Stimulated activated memory B cell treated with anti-CD40 and anti-IgM and Interleukin-4, amounts not matched to agents 10 μg/mL and 1 μg/mL and 100 μg/mL, for 72 hours (primary cell): ENCODE measurements around the gene SLC41A3.
A peak's percentile ranks its signal among the peaks of the same experiment; 100 is the strongest.

Experiments
- ATAC-seq: fragments of 150-1000 bp; cut with Tn5 transposase; 2 replicates; pipeline ENCODE4 v1.10.0; 2021
- H3K27ac Mint-ChIP-seq: one replicate; pipeline ENCODE4 v1.8.0; 2022; ENCODE audit warnings: mild to moderate bottlenecking, mixed read lengths
- H3K27me3 Mint-ChIP-seq: one replicate; pipeline ENCODE4 v1.8.0; 2022; ENCODE audit warnings: mixed read lengths
- H3K36me3 Mint-ChIP-seq: one replicate; pipeline ENCODE4 v1.8.0; 2022; ENCODE audit warnings: mixed read lengths
- H3K4me1 Mint-ChIP-seq: one replicate; pipeline ENCODE4 v1.8.0; 2022; ENCODE audit warnings: mixed read lengths
- H3K4me3 Mint-ChIP-seq: one replicate; pipeline ENCODE4 v1.8.0; 2022; ENCODE audit warnings: mild to moderate bottlenecking, moderate library complexity, mixed read lengths
- H3K9me3 Mint-ChIP-seq: one replicate; pipeline ENCODE4 v1.8.0; 2022; ENCODE audit warnings: mixed read lengths

Gene SLC41A3

GRCh38 chr3:126061301-126062032, 22.5 kb downstream of the SLC41A3 start:
- H3K4me3 Mint-ChIP-seq = no peak overlapping the region
- H3K9me3 Mint-ChIP-seq = no peaks in the 10 kb centered on the region
- no peak overlapping the region for H3K27ac Mint-ChIP-seq
- ATAC-seq = no peak
- H3K4me1 Mint-ChIP-seq = peaks cover 15% of the 10 kb centered on the region
- H3K36me3 Mint-ChIP-seq = peaks cover 28% of the 10 kb centered on the region
- H3K27me3 Mint-ChIP-seq = no peaks in the 10 kb centered on the region

- H3K4me1 Mint-ChIP-seq = peaks cover 15% of the 10 kb centered on the region
- no peak overlapping the region for H3K27ac Mint-ChIP-seq
- peaks cover 22% of the 10 kb centered on the region for H3K36me3 Mint-ChIP-seq
- H3K27me3 Mint-ChIP-seq = no peaks in the 10 kb centered on the region
- no peaks in the 10 kb centered on the region for H3K9me3 Mint-ChIP-seq
- H3K4me3 Mint-ChIP-seq = no peak overlapping the region
- ATAC-seq = no peak
Measured at GRCh38 chr3:126060613-126061145, 23.2 kb downstream of the SLC41A3 start.

GRCh38 chr3:126058666-126059065, 25.3 kb downstream of the SLC41A3 start:
- Mint-ChIP-seq H3K4me3 (no peak overlapping the region), H3K36me3 (peaks cover 16% of the 10 kb centered on the region), H3K27ac (no peak overlapping the region), H3K27me3 (no peaks in the 10 kb centered on the region), H3K9me3 (no peaks in the 10 kb centered on the region), H3K4me1 (peaks cover 9% of the 10 kb centered on the region)
- ATAC-seq = no peak

- Mint-ChIP-seq H3K27ac (no peak overlapping the region), H3K27me3 (no peaks in the 10 kb centered on the region), H3K36me3 (peaks cover 16% of the 10 kb centered on the region), H3K9me3 (no peaks in the 10 kb centered on the region), H3K4me1 (peaks cover 10% of the 10 kb centered on the region), H3K4me3 (no peak overlapping the region)
- no peak for ATAC-seq
Measured at GRCh38 chr3:126057936-126058335, 26.0 kb downstream of the SLC41A3 start.

- no peak for ATAC-seq
- Mint-ChIP-seq H3K4me3 (no peak overlapping the region), H3K27me3 (no peaks in the 10 kb centered on the region), H3K9me3 (no peaks in the 10 kb centered on the region), H3K4me1 (peaks cover 14% of the 10 kb centered on the region), H3K27ac (no peak overlapping the region), H3K36me3 (peaks cover 16% of the 10 kb centered on the region)
Measured at GRCh38 chr3:126057501-126057819, 26.5 kb downstream of the SLC41A3 start.

- H3K4me1 Mint-ChIP-seq = peaks cover 20% of the 10 kb centered on the region
- H3K9me3 Mint-ChIP-seq = no peaks in the 10 kb centered on the region
- no peak overlapping the region for H3K4me3 Mint-ChIP-seq
- H3K36me3 Mint-ChIP-seq = peaks cover 16% of the 10 kb centered on the region
- ATAC-seq = no peak
- H3K27ac Mint-ChIP-seq = no peak overlapping the region
- no peaks in the 10 kb centered on the region for H3K27me3 Mint-ChIP-seq
Measured at GRCh38 chr3:126056681-126057500, 27.0 kb downstream of the SLC41A3 start.

- no peaks in the 10 kb centered on the region for H3K27me3 Mint-ChIP-seq
- no peak overlapping the region for H3K27ac Mint-ChIP-seq
- H3K4me1 Mint-ChIP-seq = peaks cover 24% of the 10 kb centered on the region
- no peaks in the 10 kb centered on the region for H3K9me3 Mint-ChIP-seq
- H3K36me3 Mint-ChIP-seq = peaks cover 16% of the 10 kb centered on the region
- no peak for ATAC-seq
- no peak overlapping the region for H3K4me3 Mint-ChIP-seq
Measured at GRCh38 chr3:126056088-126056487, 27.8 kb downstream of the SLC41A3 start.

- Mint-ChIP-seq H3K9me3 (no peaks in the 10 kb centered on the region), H3K4me3 (no peak overlapping the region), H3K27ac (peak overlapping the region; percentile 10), H3K36me3 (peaks cover 24% of the 10 kb centered on the region), H3K4me1 (peaks cover 24% of the 10 kb centered on the region), H3K27me3 (no peaks in the 10 kb centered on the region)
- no peak for ATAC-seq
Measured at GRCh38 chr3:126054870-126055269, 29.1 kb downstream of the SLC41A3 start.

GRCh38 chr3:126053949-126054569, 29.9 kb downstream of the SLC41A3 start:
- Mint-ChIP-seq H3K27me3 (no peaks in the 10 kb centered on the region), H3K9me3 (no peaks in the 10 kb centered on the region), H3K27ac (peak overlapping the region; percentile 10), H3K36me3 (peaks cover 22% of the 10 kb centered on the region), H3K4me3 (no peak overlapping the region), H3K4me1 (peaks cover 24% of the 10 kb centered on the region)
- no peak for ATAC-seq

- ATAC-seq = no peak
- H3K4me1 Mint-ChIP-seq = peaks cover 24% of the 10 kb centered on the region
- no peaks in the 10 kb centered on the region for H3K27me3 Mint-ChIP-seq
- no peaks in the 10 kb centered on the region for H3K9me3 Mint-ChIP-seq
- H3K36me3 Mint-ChIP-seq = peaks cover 20% of the 10 kb centered on the region
- no peak overlapping the region for H3K4me3 Mint-ChIP-seq
- H3K27ac Mint-ChIP-seq = peak overlapping the region; percentile 5
Measured at GRCh38 chr3:126053513-126053912, 30.4 kb downstream of the SLC41A3 start.

GRCh38 chr3:126052196-126053058, 31.5 kb downstream of the SLC41A3 start:
- peaks cover 18% of the 10 kb centered on the region for H3K36me3 Mint-ChIP-seq
- peak; percentile 75 for ATAC-seq
- H3K4me1 Mint-ChIP-seq = peaks cover 24% of the 10 kb centered on the region
- H3K9me3 Mint-ChIP-seq = no peaks in the 10 kb centered on the region
- H3K4me3 Mint-ChIP-seq = peak overlapping the region; percentile 52
- H3K27me3 Mint-ChIP-seq = no peaks in the 10 kb centered on the region
- H3K27ac Mint-ChIP-seq = peak overlapping the region; percentile 76

- H3K27ac Mint-ChIP-seq = peak overlapping the region; percentile 76
- peaks cover 22% of the 10 kb centered on the region for H3K36me3 Mint-ChIP-seq
- peaks cover 24% of the 10 kb centered on the region for H3K4me1 Mint-ChIP-seq
- ATAC-seq = no peak
- no peaks in the 10 kb centered on the region for H3K27me3 Mint-ChIP-seq
- H3K9me3 Mint-ChIP-seq = no peaks in the 10 kb centered on the region
- H3K4me3 Mint-ChIP-seq = no peak overlapping the region
Measured at GRCh38 chr3:126051741-126052140, 32.2 kb downstream of the SLC41A3 start.

- peaks cover 27% of the 10 kb centered on the region for H3K36me3 Mint-ChIP-seq
- no peaks in the 10 kb centered on the region for H3K27me3 Mint-ChIP-seq
- H3K4me1 Mint-ChIP-seq = peaks cover 24% of the 10 kb centered on the region
- H3K4me3 Mint-ChIP-seq = no peak overlapping the region
- ATAC-seq = no peak
- peak overlapping the region; percentile 76 for H3K27ac Mint-ChIP-seq
- H3K9me3 Mint-ChIP-seq = no peaks in the 10 kb centered on the region
Measured at GRCh38 chr3:126051234-126051633, 32.7 kb downstream of the SLC41A3 start.

- ATAC-seq = no peak
- Mint-ChIP-seq H3K36me3 (peaks cover 33% of the 10 kb centered on the region), H3K27ac (no peak overlapping the region), H3K27me3 (no peaks in the 10 kb centered on the region), H3K4me1 (peaks cover 24% of the 10 kb centered on the region), H3K4me3 (no peak overlapping the region), H3K9me3 (no peaks in the 10 kb centered on the region)
Measured at GRCh38 chr3:126050626-126051025, 33.3 kb downstream of the SLC41A3 start.

GRCh38 chr3:126050050-126050392, 33.9 kb downstream of the SLC41A3 start:
- peaks cover 37% of the 10 kb centered on the region for H3K36me3 Mint-ChIP-seq
- H3K9me3 Mint-ChIP-seq = no peaks in the 10 kb centered on the region
- no peaks in the 10 kb centered on the region for H3K27me3 Mint-ChIP-seq
- ATAC-seq = no peak
- no peak overlapping the region for H3K27ac Mint-ChIP-seq
- peaks cover 24% of the 10 kb centered on the region for H3K4me1 Mint-ChIP-seq
- no peak overlapping the region for H3K4me3 Mint-ChIP-seq
